HL-60/S4 treated with retinoic acid at 250 ng/mL for 4 days and 3 days (cell line): ENCODE measurements around the gene FURIN.

Experiments
- in situ Hi-C: fragments of 300-500 bp; cut with MboI; formaldehyde crosslinking; loops from 2 replicates; pipeline ENCODE4 v1.7.0; 2022; ENCODE audit warnings: low sequenced_read_pairs

Gene FURIN

GRCh38 chr15:90881978-90882721, 13.8 kb downstream of the FURIN start:
- in situ Hi-C loops: loop anchor here (25.0 kb wide), 1 partner anchor 570 kb away; no protein-coding TSS in a partner anchor

- in situ Hi-C loops: loop anchor here (25.0 kb wide), 1 partner anchor 571 kb away; no protein-coding TSS in a partner anchor
Measured at GRCh38 chr15:90882781-90883525, 14.6 kb downstream of the FURIN start.

- in situ Hi-C loops: loop anchor here (25.0 kb wide), 1 partner anchor 571 kb away; no protein-coding TSS in a partner anchor
Measured at GRCh38 chr15:90883526-90883975, 15.2 kb downstream of the FURIN start.

GRCh38 chr15:90883976-90884718, 15.8 kb downstream of the FURIN start, which contains the start of gene FES:
FES (plus strand) TSS chr15:90884504; CDS start chr15:90885046, 542 bp downstream.
- in situ Hi-C loops: loop anchor here (25.0 kb wide), 1 partner anchor 572 kb away; no protein-coding TSS in a partner anchor

DNA sequence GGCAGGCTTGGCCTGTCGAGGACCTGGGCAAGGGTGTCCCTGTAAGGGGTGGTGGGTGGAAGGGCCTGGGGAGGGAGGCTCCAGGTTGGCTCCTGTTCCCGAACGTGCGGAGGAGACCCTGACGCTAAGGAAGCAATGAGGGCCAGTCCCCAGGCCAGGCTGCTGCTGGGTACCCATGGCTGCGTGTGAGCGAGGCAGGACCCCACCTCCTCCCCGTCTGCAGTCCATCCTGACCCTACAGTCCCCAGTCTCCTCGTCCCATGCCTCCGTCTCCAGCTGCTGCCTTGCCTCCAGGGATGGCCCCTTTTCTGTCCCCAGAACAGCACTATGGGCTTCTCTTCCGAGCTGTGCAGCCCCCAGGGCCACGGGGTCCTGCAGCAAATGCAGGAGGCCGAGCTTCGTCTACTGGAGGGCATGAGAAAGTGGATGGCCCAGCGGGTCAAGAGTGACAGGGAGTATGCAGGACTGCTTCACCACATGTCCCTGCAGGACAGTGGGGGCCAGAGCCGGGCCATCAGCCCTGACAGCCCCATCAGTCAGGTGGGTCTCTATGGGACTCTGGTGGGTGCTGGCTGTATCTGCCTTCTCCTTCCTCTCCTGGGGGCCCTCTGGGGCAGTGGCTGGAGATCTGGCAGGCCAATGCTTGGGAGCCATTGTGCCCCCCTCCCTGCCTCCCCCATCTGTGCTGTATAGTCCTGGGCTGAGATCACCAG, 16.5 kb downstream of the FURIN start:
- in situ Hi-C loops: loop anchor here (25.0 kb wide), 1 partner anchor 573 kb away; no protein-coding TSS in a partner anchor

DNA sequence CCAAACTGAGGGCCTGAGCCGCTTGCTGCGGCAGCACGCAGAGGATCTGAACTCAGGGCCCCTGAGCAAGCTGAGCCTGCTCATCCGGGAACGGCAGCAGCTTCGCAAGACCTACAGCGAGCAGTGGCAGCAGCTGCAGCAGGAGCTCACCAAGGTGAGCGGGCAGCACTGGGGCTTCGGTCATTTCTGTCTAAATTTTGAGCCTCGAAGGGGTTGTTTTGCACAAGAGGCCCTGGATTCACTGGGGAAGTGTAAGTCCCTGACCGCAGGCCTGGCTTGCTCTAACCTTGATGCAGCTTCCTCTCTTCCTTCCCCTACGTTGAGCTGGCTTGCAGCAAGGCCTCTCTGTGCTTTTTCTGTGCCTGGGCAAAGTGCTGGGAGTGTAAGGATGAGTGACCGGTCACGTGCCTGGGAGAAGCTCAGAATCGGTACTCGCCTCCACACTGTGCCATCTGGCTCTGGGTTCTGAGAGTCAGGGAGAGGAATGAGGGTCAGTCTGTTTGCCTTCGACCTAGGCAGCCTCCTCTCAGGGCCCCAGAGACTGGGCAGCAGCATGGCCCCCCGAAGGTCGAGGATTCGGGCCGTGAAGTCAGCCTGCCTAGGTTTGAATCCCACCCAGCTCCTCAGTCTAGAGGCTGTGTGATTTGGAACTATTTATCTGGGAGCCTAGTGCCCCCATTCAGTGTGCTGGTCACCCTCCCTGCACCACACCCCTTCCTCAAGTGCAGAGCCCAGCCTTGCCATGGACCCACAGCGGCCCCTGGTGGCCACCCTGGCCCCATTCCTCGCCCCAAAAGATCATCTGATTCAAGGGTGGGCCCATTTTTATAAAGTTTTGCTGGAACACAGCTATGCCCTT, 17.3 kb downstream of the FURIN start:
- in situ Hi-C loops: loop anchor here (25.0 kb wide), 1 partner anchor 573 kb away; no protein-coding TSS in a partner anchor

DNA sequence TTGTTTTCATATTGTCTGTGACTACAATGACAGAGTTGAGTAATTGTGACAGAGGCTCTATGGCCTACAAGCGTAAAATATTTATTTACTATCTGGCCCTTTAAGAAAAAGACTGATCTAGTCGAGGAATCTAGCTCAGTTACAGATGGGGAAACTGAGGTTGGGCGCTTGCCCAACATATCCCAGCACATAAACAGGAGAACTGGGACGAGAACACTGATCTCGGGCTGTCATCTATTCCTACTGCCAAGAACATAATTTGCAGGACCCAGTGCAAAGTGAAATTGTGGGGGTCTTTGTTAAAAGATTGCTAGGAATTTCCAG, 17.9 kb downstream of the FURIN start:
- in situ Hi-C loops: loop anchor here (25.0 kb wide), 1 partner anchor 574 kb away; no protein-coding TSS in a partner anchor

DNA sequence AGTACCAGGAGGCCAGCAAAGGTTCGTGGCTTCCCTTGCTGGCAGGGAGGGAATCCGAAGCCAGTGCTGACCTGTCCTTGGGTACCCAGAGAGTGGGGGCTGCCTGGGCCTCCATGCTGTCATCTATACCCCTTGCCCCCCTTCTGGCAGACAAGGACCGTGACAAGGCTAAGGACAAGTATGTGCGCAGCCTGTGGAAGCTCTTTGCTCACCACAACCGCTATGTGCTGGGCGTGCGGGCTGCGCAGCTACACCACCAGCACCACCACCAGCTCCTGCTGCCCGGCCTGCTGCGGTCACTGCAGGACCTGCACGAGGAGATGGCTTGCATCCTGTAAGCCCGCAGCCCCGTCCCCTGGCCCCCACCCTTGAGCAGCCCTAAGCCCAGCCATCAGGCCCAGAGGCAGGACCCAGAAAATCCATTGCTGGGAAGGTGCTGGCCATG, 18.7 kb downstream of the FURIN start:
- in situ Hi-C loops: loop anchor here (25.0 kb wide), 1 partner anchor 575 kb away; no protein-coding TSS in a partner anchor

DNA sequence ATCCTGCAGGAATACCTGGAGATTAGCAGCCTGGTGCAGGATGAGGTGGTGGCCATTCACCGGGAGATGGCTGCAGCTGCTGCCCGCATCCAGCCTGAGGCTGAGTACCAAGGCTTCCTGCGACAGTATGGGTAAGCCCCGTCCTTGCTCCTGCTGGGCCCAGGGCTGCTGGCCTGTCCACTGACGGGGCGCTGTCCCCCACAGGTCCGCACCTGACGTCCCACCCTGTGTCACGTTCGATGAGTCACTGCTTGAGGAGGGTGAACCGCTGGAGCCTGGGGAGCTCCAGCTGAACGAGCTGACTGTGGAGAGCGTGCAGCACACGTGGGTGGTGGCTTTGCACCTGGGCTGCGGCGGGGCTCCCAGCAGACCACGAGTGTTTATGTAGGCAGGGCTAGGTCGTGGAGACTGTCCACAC, 20.9 kb downstream of the FURIN start:
- in situ Hi-C loops: loop anchor here (25.0 kb wide), 1 partner anchor 577 kb away; no protein-coding TSS in a partner anchor

DNA sequence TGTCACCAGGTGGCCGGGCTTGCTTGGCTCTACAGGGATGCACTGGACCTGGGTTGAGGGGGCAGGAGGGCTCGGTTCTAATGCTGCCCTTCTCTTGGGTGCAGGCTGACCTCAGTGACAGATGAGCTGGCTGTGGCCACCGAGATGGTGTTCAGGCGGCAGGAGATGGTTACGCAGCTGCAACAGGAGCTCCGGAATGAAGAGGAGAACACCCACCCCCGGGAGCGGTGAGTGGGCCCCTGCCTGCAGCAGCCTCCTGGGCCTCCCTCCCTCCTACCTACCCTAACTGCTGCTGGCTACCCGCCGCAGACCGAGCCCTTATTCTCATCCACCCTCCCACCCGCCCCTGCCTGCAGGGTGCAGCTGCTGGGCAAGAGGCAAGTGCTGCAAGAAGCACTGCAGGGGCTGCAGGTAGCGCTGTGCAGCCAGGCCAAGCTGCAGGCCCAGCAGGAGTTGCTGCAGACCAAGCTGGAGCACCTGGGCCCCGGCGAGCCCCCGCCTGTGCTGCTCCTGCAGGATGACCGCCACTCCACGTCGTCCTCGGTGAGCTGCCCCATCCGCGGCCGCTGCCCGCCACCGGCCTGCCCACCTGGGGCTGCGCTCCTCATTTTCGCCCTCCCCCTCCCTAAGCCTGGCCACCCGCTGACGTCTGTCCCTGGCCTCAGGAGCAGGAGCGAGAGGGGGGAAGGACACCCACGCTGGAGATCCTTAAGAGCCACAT, 21.5 kb downstream of the FURIN start:
- in situ Hi-C loops: loop anchor here (25.0 kb wide), 1 partner anchor 578 kb away; no protein-coding TSS in a partner anchor

- in situ Hi-C loops: loop anchor here (25.0 kb wide), 1 partner anchor 579 kb away; no protein-coding TSS in a partner anchor
Measured at GRCh38 chr15:90890839-90891238, 22.5 kb downstream of the FURIN start.

GRCh38 chr15:90891346-90891949, 23.1 kb downstream of the FURIN start:
- in situ Hi-C loops: loop anchor here (25.0 kb wide), 1 partner anchor 579 kb away; no protein-coding TSS in a partner anchor

GRCh38 chr15:90892023-90892422, 23.6 kb downstream of the FURIN start:
- in situ Hi-C loops: loop anchor here (25.0 kb wide), 1 partner anchor 580 kb away; no protein-coding TSS in a partner anchor

DNA sequence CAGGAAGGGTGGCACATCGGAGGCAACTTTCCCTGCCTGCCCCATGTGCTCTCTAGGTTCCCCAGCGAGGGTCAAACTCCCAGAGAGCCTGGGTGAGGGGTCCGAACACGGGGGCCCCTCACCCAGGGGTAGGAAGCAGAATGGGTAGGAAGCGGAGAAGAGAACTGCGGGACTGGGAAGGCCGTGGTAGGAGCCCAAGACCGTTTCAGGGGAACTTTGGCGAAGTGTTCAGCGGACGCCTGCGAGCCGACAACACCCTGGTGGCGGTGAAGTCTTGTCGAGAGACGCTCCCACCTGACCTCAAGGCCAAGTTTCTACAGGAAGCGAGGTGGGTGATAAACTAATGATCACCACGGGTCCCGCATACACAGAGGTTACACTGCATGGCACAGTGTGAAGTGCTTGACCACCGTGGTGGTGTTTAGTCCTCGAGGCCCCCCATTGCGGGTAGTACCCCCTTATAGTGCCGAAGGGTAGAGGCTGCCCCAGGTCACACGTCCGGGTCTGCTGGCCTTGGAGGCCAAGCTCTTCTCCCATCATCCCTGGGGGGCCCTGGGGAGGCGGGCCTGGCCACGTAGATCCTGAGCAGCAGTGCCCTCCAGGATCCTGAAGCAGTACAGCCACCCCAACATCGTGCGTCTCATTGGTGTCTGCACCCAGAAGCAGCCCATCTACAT, 24.2 kb downstream of the FURIN start:
- in situ Hi-C loops: loop anchor here (25.0 kb wide), 1 partner anchor 580 kb away; no protein-coding TSS in a partner anchor

DNA sequence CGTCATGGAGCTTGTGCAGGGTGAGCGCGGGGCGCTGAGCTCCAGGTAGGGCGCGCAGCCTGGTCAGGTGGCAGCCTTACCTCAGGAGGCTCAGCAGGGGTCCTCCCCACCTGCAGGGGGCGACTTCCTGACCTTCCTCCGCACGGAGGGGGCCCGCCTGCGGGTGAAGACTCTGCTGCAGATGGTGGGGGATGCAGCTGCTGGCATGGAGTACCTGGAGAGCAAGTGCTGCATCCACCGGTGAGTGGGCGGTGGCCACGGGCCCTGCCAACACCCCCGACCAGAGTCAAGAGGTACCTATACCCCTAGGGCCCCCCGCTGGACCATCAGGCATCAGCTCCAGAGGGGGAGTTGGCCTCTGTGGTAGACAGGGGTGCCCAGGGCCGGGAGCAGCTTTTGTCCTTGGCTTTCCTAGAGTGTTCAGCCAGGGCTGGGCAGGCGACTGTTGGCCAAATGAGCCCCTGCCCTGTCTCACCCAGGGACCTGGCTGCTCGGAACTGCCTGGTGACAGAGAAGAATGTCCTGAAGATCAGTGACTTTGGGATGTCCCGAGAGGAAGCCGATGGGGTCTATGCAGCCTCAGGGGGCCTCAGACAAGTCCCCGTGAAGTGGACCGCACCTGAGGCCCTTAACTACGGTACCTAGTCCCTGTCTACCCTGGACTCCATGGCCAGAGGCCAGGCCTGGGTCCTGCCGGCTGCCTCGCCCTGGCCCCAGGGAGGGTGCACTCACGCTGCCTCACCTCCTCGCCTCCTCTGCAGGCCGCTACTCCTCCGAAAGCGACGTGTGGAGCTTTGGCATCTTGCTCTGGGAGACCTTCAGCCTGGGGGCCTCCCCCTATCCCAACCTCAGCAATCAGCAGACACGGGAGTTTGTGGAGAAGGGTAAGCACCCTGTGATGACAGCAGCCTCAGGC, 25.0 kb downstream of the FURIN start:
- in situ Hi-C loops: loop anchor here (25.0 kb wide), 1 partner anchor 581 kb away; no protein-coding TSS in a partner anchor

- in situ Hi-C loops: loop anchor here (25.0 kb wide), 1 partner anchor 583 kb away; no protein-coding TSS in a partner anchor
Measured at GRCh38 chr15:90895571-90896117, 27.3 kb downstream of the FURIN start.
